Measurements from ENCODE around the gene B4GALNT1. TPM values are rescaled to one million over a fixed set of nuclear protein-coding genes. Genes with fewer than 3 reads are reported as not detected.
A peak's percentile ranks its signal among the peaks of the same experiment; 100 is the strongest.

B4GALNT1 gene
- total RNA-seq, 1 donor from 2014 or later = 2.2 TPM

- H3K4me3 ChIP-seq (ENCODE audit: low read depth, low read length) = no peak overlapping the region
- no peaks in the 10 kb centered on the region for H3K36me3 ChIP-seq (ENCODE audit: control insufficient read depth, insufficient read depth, low read length)
- DNase-seq (ENCODE audit: low read depth) = no peak
- no peak for TF ChIP-seq CTCF (IDR thresholded peaks at IDR 0.05; ENCODE audit: insufficient read depth, low read length, poor library complexity, severe bottlenecking)
- peaks cover 79% of the 10 kb centered on the region for H3K27me3 ChIP-seq (ENCODE audit: control insufficient read depth, insufficient read depth, low read length)
These were observed 3.0 kb downstream of the B4GALNT1 start for GRCh38 chr12:57629897-57630471.

- no peak for DNase-seq (ENCODE audit: low read depth)
- no peak overlapping the region for H3K4me3 ChIP-seq (ENCODE audit: low read depth, low read length)
- no peaks in the 10 kb centered on the region for H3K36me3 ChIP-seq (ENCODE audit: control insufficient read depth, insufficient read depth, low read length)
- H3K27me3 ChIP-seq (ENCODE audit: control insufficient read depth, insufficient read depth, low read length) = peaks cover 92% of the 10 kb centered on the region
- no peak for TF ChIP-seq CTCF (IDR thresholded peaks at IDR 0.05; ENCODE audit: insufficient read depth, low read length, poor library complexity, severe bottlenecking)
These were observed 4.5 kb downstream of the B4GALNT1 start for GRCh38 chr12:57628280-57629191.

GRCh38 chr12:57627501-57628279, 5.3 kb downstream of the B4GALNT1 start:
- peaks cover 90% of the 10 kb centered on the region for H3K27me3 ChIP-seq (ENCODE audit: control insufficient read depth, insufficient read depth, low read length)
- peak; percentile 20 for TF ChIP-seq CTCF (IDR thresholded peaks at IDR 0.05; ENCODE audit: insufficient read depth, low read length, poor library complexity, severe bottlenecking)

GRCh38 chr12:57626921-57627445, 6.0 kb downstream of the B4GALNT1 start:
- no peak for DNase-seq (ENCODE audit: low read depth)
- Histone ChIP-seq H3K4me3 (ENCODE audit: low read depth, low read length) (no peak overlapping the region), H3K36me3 (ENCODE audit: control insufficient read depth, insufficient read depth, low read length) (no peaks in the 10 kb centered on the region), H3K27me3 (ENCODE audit: control insufficient read depth, insufficient read depth, low read length) (peaks cover 89% of the 10 kb centered on the region)
- TF ChIP-seq CTCF (IDR thresholded peaks at IDR 0.05; ENCODE audit: insufficient read depth, low read length, poor library complexity, severe bottlenecking) = no peak

More at GRCh38 chr12:57627501-57628279, 5.3 kb downstream of the B4GALNT1 start:
- H3K4me3 ChIP-seq (ENCODE audit: low read depth, low read length) = no peak overlapping the region
- no peaks in the 10 kb centered on the region for H3K36me3 ChIP-seq (ENCODE audit: control insufficient read depth, insufficient read depth, low read length)
- no peak for DNase-seq (ENCODE audit: low read depth)

GRCh38 chr12:57626111-57626920, 6.7 kb downstream of the B4GALNT1 start:
- H3K4me3 ChIP-seq (ENCODE audit: low read depth, low read length) = no peak overlapping the region
- no peak for TF ChIP-seq CTCF (IDR thresholded peaks at IDR 0.05; ENCODE audit: insufficient read depth, low read length, poor library complexity, severe bottlenecking)
- H3K36me3 ChIP-seq (ENCODE audit: control insufficient read depth, insufficient read depth, low read length) = no peaks in the 10 kb centered on the region
- DNase-seq (ENCODE audit: low read depth) = no peak
- peaks cover 89% of the 10 kb centered on the region for H3K27me3 ChIP-seq (ENCODE audit: control insufficient read depth, insufficient read depth, low read length)
